Aorta (tissue), 5 donors: ENCODE measurements around the gene UGT1A7. TPM values are rescaled to one million over a fixed set of nuclear protein-coding genes. Genes with fewer than 3 reads are reported as not detected.

Experiments used
- ATAC-seq: fragments of 200-7000 bp; cut with Tn5 transposase; one replicate; pipeline ENCODE4 v1.9.1; 2022; ENCODE audit warnings: moderate library complexity; ENCODE audit not compliant: low FRiP score
- DNase-seq, 2 donors: peaks; one replicate each; pipeline ENCODE4 v3.0.0-alpha.2; 2020
- H3K27ac ChIP-seq, 2 donors: one replicate each; pipeline ENCODE4 v1.5.1; 2013; ENCODE audit warnings: low read length in 2 of 2, mild to moderate bottlenecking in 2 of 2, moderate library complexity in 2 of 2, control low read depth in 1 of 2, inconsistent platforms in 1 of 2, low read depth in 1 of 2
- H3K27me3 ChIP-seq, 2 donors: one replicate each; pipeline ENCODE4 v1.6.1; 2013; ENCODE audit warnings: control low read depth in 1 of 2, low read length in 1 of 2, mild to moderate bottlenecking in 1 of 2, moderate library complexity in 1 of 2; ENCODE audit not compliant: insufficient read depth in 2 of 2, control insufficient read depth in 1 of 2
- H3K36me3 ChIP-seq, 2 donors: one replicate each; pipeline ENCODE4 v1.6.1; 2013; ENCODE audit warnings: control low read depth in 1 of 2, low read length in 1 of 2, mild to moderate bottlenecking in 1 of 2; ENCODE audit not compliant: insufficient read depth in 2 of 2, control insufficient read depth in 1 of 2
- H3K4me1 ChIP-seq, 2 donors: one replicate each; pipeline ENCODE4 v1.6.1; 2013; ENCODE audit warnings: low read length in 2 of 2, control low read depth in 1 of 2, mild to moderate bottlenecking in 1 of 2, moderate library complexity in 1 of 2; ENCODE audit not compliant: insufficient read depth in 2 of 2, control insufficient read depth in 1 of 2
- H3K4me3 ChIP-seq, 2 donors: one replicate each; pipeline ENCODE4 v1.5.1; 2013; ENCODE audit warnings: low read length in 2 of 2, control low read depth in 1 of 2, mild to moderate bottlenecking in 1 of 2
- H3K9me3 ChIP-seq: one replicate; pipeline ENCODE4 v1.6.1; 2013; ENCODE audit warnings: mild to moderate bottlenecking, low read length; ENCODE audit not compliant: control insufficient read depth
- WGBS, 2 donors: extraction: QIAGEN DNeasy Blood & Tissue Kit; methylation state at CpG; one replicate each; pipeline ENCODE4 v1.1.7; 2013; 5-methylcytosine and 5-hydroxymethylcytosine counted together
- intact Hi-C, 2 donors: fragments of 100-400 bp; cut with DNase I; formaldehyde crosslinking; loops; one replicate each; pipeline versions ENCODE4 v1.14.2 to v1.15.0; 2022
- polyA plus RNA-seq, 2 donors: library from polyadenylated mRNA; stranded (reverse); fragments of 200-250 nt; gene quantifications; one replicate each; pipeline ENCODE4 v1.2.3, GENCODE V29; 2013
- total RNA-seq, 2 donors: library from RNA; stranded (reverse); fragmentation: NEBNext Ultra II Directional; extraction: Animal tissue kit (Norgen Biotek cat#: 25700); gene quantifications; one replicate each; pipeline ENCODE4 v1.2.1, GENCODE V29; 2021
- donor health status: healthy with polysubstance abuse.
- donor health status: Bipolar disorder and iron deficiency.
- donor health status: DM: no; HTN: no; CAD: no.
- donor health status: DM: no; HTN: no; CAD: no.
- donor health status: DM: yes; HTN: yes; CAD: no.

UGT1A7 gene
- total and polyA plus RNA-seq, 4 donors, result 0.05 to 1.8 TPM; not detected in 2

DNA sequence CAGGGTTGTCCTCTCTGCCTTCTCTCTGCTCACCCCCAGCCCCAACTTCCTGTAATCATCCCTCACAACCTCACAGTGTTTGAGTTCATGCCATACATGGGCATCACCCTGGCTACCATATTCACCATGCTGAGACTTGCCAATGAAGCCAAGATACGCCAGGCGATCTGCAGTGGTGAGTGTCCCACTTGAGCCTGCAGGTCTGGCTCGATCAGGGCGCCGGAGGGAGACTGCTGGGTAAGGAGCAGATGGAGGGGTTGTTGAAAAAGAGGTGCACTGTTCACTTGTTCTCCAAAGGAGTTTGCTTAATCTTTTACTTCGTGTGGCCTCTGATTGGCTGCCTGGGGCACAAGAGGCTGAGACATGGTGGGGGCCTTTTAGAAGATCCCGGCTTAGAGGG lies 111.0 kb downstream of the UGT1A7 start:
- Histone ChIP-seq H3K4me1 (no peaks in the 10 kb centered on the region), H3K36me3 (no peaks in the 10 kb centered on the region), H3K9me3 (no peaks in the 10 kb centered on the region), H3K27ac (no peak overlapping the region), H3K4me3 (no peak overlapping the region), H3K27me3 (no peaks in the 10 kb centered on the region)
- DNase-seq (no peak), ATAC-seq (no peak)
- 83 to 90% methylated on average over 7 of the region's 7 CpGs for WGBS, 2 donors
- intact Hi-C loops, result no loop called here

GRCh38 chr2:233793465-233794127 lies 111.9 kb downstream of the UGT1A7 start:
- intact Hi-C loops, result no loop called here
- Histone ChIP-seq H3K9me3 (no peaks in the 10 kb centered on the region), H3K36me3 (no peaks in the 10 kb centered on the region), H3K27me3 (no peaks in the 10 kb centered on the region), H3K4me1 (no peaks in the 10 kb centered on the region), H3K27ac (no peak overlapping the region), H3K4me3 (no peak overlapping the region)
- peak in 1 of 2 donors; percentile 51 for DNase-seq
- ATAC-seq, result no peak
- 78 to 79% methylated on average over 18 of the region's 18 CpGs for WGBS, 2 donors

- ATAC-seq (no peak), DNase-seq (peak in 1 of 2 donors; percentile 33)
- H3K36me3 ChIP-seq, result no peaks in the 10 kb centered on the region
- H3K9me3 ChIP-seq, result no peaks in the 10 kb centered on the region
- no peaks in the 10 kb centered on the region for H3K27me3 ChIP-seq
- H3K4me3 ChIP-seq, result no peak overlapping the region
- WGBS, 2 donors, result 75 to 79% methylated on average over 17 of the region's 17 CpGs
- intact Hi-C loops, result no loop called here
- H3K27ac ChIP-seq, result no peak overlapping the region
- no peaks in the 10 kb centered on the region for H3K4me1 ChIP-seq
Measured at GRCh38 chr2:233794128-233794658, 112.5 kb downstream of the UGT1A7 start.

DNA sequence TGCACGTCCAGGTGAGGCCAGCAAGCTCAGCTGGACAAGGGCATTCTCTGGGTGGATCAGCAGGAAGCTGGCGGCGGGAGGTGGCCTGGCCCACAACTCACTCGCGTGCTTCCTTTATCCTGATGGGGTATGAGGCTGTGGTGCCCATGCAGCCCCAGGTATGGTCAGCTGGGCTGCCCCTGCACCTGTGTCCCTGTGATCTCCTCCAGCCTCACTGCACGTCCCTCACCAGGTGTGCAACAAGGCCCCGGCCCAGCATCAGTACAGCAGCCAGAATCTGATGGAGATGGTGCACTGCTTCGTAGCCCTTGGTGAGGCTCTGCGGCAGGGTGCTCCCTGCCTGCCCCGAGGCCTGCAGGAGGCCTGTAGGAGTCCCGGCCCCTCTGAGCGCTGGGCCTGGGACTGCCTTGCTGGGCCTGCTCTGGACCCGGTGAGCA lies 114.1 kb downstream of the UGT1A7 start:
- no peak overlapping the region for H3K27ac ChIP-seq
- no peaks in the 10 kb centered on the region for H3K36me3 ChIP-seq
- intact Hi-C loops, result no loop called here
- no peak overlapping the region for H3K4me3 ChIP-seq
- no peak for ATAC-seq
- WGBS, 2 donors, result 89 to 93% methylated on average over 13 of the region's 13 CpGs
- no peaks in the 10 kb centered on the region for H3K27me3 ChIP-seq
- H3K4me1 ChIP-seq, result no peaks in the 10 kb centered on the region
- no peak for DNase-seq
- no peaks in the 10 kb centered on the region for H3K9me3 ChIP-seq

GRCh38 chr2:233796254-233796653 lies 114.6 kb downstream of the UGT1A7 start:
- Histone ChIP-seq H3K36me3 (no peaks in the 10 kb centered on the region), H3K4me1 (no peaks in the 10 kb centered on the region), H3K27me3 (no peaks in the 10 kb centered on the region), H3K9me3 (no peaks in the 10 kb centered on the region), H3K4me3 (no peak overlapping the region), H3K27ac (no peak overlapping the region)
- intact Hi-C loops, result no loop called here
- DNase-seq (no peak), ATAC-seq (no peak)
- 86 to 88% methylated on average over 9 of the region's 9 CpGs for WGBS, 2 donors

GRCh38 chr2:233798335-233799086 lies 116.8 kb downstream of the UGT1A7 start:
- no peak for ATAC-seq
- Histone ChIP-seq H3K27me3 (no peaks in the 10 kb centered on the region), H3K27ac (no peak overlapping the region), H3K9me3 (no peaks in the 10 kb centered on the region), H3K36me3 (no peaks in the 10 kb centered on the region), H3K4me3 (no peak overlapping the region), H3K4me1 (no peaks in the 10 kb centered on the region)
- intact Hi-C loops, result no loop called here
- DNase-seq, result peak in 1 of 2 donors; percentile 43
- 80 to 83% methylated on average over 14 of the region's 14 CpGs for WGBS, 2 donors

DNA sequence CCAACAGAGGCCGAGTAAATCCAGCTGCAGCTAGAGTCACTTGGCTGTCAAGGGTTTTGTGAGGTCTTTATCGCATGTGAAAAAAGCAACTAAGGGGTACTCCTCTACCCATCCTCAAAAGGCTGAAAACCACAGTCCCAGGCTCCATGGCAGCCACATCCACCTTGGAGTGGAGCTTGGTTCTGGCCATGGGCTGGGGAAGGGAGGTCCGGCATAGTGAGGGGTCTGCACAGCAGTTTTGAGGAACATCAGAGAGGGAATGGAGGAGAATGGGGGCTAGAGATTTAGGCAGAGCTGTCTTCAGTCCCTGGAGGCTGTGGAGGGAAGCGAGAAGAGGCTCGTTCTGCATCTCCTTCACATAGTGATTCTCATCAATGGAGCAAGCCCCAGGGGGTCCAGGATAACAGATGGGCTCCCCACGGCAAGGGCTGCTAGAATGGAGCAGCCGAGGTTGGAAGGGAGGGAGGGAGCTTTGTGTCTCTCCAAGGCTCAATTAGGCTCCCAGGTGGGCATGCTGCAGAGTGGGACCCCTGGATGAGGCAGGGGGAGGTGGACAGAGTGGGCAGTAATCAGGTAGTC lies 117.5 kb downstream of the UGT1A7 start:
- ATAC-seq (no peak), DNase-seq (peak in 1 of 2 donors; percentile 34)
- Histone ChIP-seq H3K9me3 (no peaks in the 10 kb centered on the region), H3K36me3 (no peaks in the 10 kb centered on the region), H3K4me3 (no peak overlapping the region), H3K27me3 (no peaks in the 10 kb centered on the region), H3K4me1 (no peaks in the 10 kb centered on the region), H3K27ac (no peak overlapping the region)
- intact Hi-C loops, result no loop called here
- WGBS, 2 donors, result 60% methylated on average over 7 of the region's 7 CpGs

DNA sequence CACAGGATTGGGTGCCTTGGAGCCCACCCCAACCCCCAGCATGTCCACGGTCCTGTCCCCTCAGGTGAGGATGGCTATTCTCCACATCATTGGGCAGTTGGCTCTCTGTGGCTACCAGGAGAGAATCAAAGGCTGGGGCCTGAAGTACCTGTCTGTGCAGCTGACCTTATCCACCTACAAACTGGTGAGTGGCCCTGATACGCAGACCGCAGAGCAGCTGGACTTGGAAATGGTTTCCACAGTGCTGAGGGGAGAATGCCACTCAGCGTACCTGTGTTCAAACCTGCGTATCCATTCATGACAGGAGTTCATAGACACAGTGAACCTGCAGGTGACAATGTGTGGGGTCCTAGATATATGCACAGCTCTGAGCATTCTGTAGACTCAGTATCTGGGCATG lies 118.0 kb downstream of the UGT1A7 start:
- 53 to 85% methylated on average over 5 of the region's 5 CpGs for WGBS, 2 donors
- ATAC-seq, result no peak
- no peaks in the 10 kb centered on the region for H3K4me1 ChIP-seq

More for the DNA sequence above, 118.0 kb downstream of the UGT1A7 start:
- Histone ChIP-seq H3K27me3 (no peaks in the 10 kb centered on the region), H3K27ac (no peak overlapping the region), H3K9me3 (no peaks in the 10 kb centered on the region), H3K36me3 (no peaks in the 10 kb centered on the region), H3K4me3 (no peak overlapping the region)
- intact Hi-C loops, result no loop called here
- no peak for DNase-seq
